ENCODE results near the gene JMJD8.

GRCh38 chr16:648781-649589 is 35.1 kb downstream of the JMJD8 start, which contains the start of gene WDR90:
- TF ChIP-seq GATA2 (IDR thresholded peaks at IDR 0.05; ENCODE audit: low read depth, low read length) (no peak), GATA3 (IDR thresholded peaks at IDR 0.05; ENCODE audit: low read depth, low read length) (no peak)

All from SH-SY5Y (cell line).